ENCODE data around the gene KIR3DL2.

DNA sequence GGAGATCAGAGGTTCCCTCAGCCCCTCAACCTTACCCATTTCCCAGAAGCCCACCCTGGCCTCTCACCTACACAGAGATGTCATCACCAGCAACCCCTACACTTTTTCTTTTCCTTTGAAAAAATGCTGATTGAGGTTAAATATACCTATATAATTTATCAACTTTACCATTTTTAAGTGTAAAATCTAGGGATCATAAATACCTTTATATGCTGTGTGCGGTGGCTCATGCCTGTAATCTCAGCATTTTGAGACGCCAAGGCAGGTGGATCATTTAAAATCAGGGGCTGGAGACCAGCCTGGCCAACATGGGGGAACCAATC, 43.8 kb upstream of the KIR3DL2 start:
- TF ChIP-seq, protein P1, sequence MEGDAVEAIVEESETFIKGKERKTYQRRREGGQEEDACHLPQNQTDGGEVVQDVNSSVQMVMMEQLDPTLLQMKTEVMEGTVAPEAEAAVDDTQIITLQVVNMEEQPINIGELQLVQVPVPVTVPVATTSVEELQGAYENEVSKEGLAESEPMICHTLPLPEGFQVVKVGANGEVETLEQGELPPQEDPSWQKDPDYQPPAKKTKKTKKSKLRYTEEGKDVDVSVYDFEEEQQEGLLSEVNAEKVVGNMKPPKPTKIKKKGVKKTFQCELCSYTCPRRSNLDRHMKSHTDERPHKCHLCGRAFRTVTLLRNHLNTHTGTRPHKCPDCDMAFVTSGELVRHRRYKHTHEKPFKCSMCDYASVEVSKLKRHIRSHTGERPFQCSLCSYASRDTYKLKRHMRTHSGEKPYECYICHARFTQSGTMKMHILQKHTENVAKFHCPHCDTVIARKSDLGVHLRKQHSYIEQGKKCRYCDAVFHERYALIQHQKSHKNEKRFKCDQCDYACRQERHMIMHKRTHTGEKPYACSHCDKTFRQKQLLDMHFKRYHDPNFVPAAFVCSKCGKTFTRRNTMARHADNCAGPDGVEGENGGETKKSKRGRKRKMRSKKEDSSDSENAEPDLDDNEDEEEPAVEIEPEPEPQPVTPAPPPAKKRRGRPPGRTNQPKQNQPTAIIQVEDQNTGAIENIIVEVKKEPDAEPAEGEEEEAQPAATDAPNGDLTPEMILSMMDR (IDR thresholded peaks at IDR 0.05) = no peak
- TF ChIP-seq EP300 (IDR thresholded peaks at IDR 0.05) (no peak), POLR2AphosphoS5 (IDR thresholded peaks at IDR 0.05) (no peak), POLR2A (IDR thresholded peaks at IDR 0.05) (no peak)

All from upper lobe of left lung (tissue), 4 donors.